HepG2 (cell line): ENCODE results near the gene DIAPH1. TPM values are rescaled to one million over a fixed set of nuclear protein-coding genes. Genes with fewer than 3 reads are reported as not detected.

ENCODE experiments used
- ATAC-seq: fragments of 200-7000 bp; cut with Tn5 transposase; 3 replicates; pipeline ENCODE4 v1.9.1; 2020; ENCODE audit warnings: mild to moderate bottlenecking, moderate library complexity
- BruUV-seq: library from RNA; stranded (reverse); fragments of 400-500 nt; replicated peaks from 2 replicates; lab custom pipeline; 2021; lab: Mats Ljungman, UMichigan
- CTCF ChIA-PET: fragments of 300-600 bp; formaldehyde crosslinking; extraction: SDS; loops from one replicate; lab custom pipeline; 2021; ENCODE audit warnings: low total read pairs, inconsistent platforms, low intra/inter-chr PET ratio; lab: Yijun Ruan, JAX
- POLR2A ChIA-PET: fragments of 350-600 bp; sonication (Branson Sonifier 250); formaldehyde crosslinking; loops from one replicate; lab custom pipeline; 2020; ENCODE audit warnings: antibody characterized with exemption, inconsistent platforms; lab: Yijun Ruan, JAX
- DNase-seq: peaks from one replicate; pipeline ENCODE4 v3.0.0-alpha.2; 2015; ENCODE audit warnings: low spot score
- FAIRE-seq: peaks from 3 replicates; lab custom pipeline; 2011; peaks lifted over from hg19 to GRCh38; lab: Jason Lieb, UNC
- H2AFZ ChIP-seq: one replicate; pipeline ENCODE4 v1.6.1; 2011; ENCODE audit warnings: low read length, inconsistent platforms
- H3K27ac ChIP-seq: fragments of 300-600 bp; 3 replicates; pipeline ENCODE4 v1.8.0; 2011; ENCODE audit warnings: mixed run types, mild to moderate bottlenecking, mixed read lengths, low read length, inconsistent platforms; ENCODE audit not compliant: insufficient read depth; ENCODE audit errors: extremely low read length
- H3K27me3 ChIP-seq, 2 experiments: fragments of 200-600 bp in 1 of 2; 2 replicates in 1 of 2; 3 replicates in 1 of 2; pipeline versions ENCODE4 v1.6.0 to v1.8.0; 2011; ENCODE audit warnings: low read length in 2 of 2, mild to moderate bottlenecking in 2 of 2, moderate library complexity in 2 of 2, inconsistent platforms in 1 of 2; ENCODE audit not compliant: insufficient read depth in 2 of 2, control insufficient read depth in 1 of 2
- H3K36me3 ChIP-seq, 2 experiments: fragments of 200-600 bp in 1 of 2; replicated peaks in 1 of 2; 2 replicates in 1 of 2; 3 replicates in 1 of 2; pipeline versions ENCODE4 v1.5.1 to v1.8.0; 2011; ENCODE audit warnings: low read length in 2 of 2, inconsistent platforms in 1 of 2; ENCODE audit not compliant: insufficient read depth in 2 of 2, control insufficient read depth in 1 of 2
- H3K4me1 ChIP-seq: 2 replicates; pipeline ENCODE4 v1.5.1; 2012; ENCODE audit warnings: low read length, inconsistent platforms; ENCODE audit not compliant: insufficient read depth
- H3K4me2 ChIP-seq: 2 replicates; pipeline ENCODE4 v1.6.0; 2011; ENCODE audit warnings: low read depth, low read length, inconsistent platforms
- H3K4me3 ChIP-seq, 3 experiments: fragments of 200-600 bp in 1 of 3; sonication (generic), shearing (Covaris generic) in 1 of 3; replicated peaks in 1 of 3; 2 replicates each; pipeline ENCODE4 v1.5.1; 2011 to 2016; ENCODE audit warnings: low read length in 3 of 3, inconsistent platforms in 2 of 3, low read depth in 2 of 3, mild to moderate bottlenecking in 2 of 3, control low read depth in 1 of 3, mixed read lengths in 1 of 3; ENCODE audit not compliant: insufficient read depth in 1 of 3
- H3K79me2 ChIP-seq: one replicate; pipeline ENCODE4 v1.6.1; 2011; ENCODE audit warnings: low read length, inconsistent platforms; ENCODE audit not compliant: insufficient read depth
- H3K9ac ChIP-seq: 2 replicates; pipeline ENCODE4 v1.6.0; 2011; ENCODE audit warnings: mild to moderate bottlenecking, low read depth, low read length, inconsistent platforms; ENCODE audit not compliant: insufficient read depth
- H3K9me3 ChIP-seq: 2 replicates; pipeline ENCODE4 v1.5.1; 2012; ENCODE audit warnings: mild to moderate bottlenecking, low read length
- H4K20me1 ChIP-seq: 2 replicates; pipeline ENCODE4 v1.6.0; 2011; ENCODE audit warnings: inconsistent platforms, mild to moderate bottlenecking, low read length, moderate library complexity; ENCODE audit not compliant: insufficient read depth
- DPF2 ChIP-seq: sonication (generic); formaldehyde crosslinking; IDR thresholded peaks from 2 replicates; pipeline ENCODE4 v1.4.0; 2020; ENCODE audit warnings: mild to moderate bottlenecking, low read depth, missing genetic modification reagents, borderline replicate concordance
- HOXA3 ChIP-seq: sonication (generic); formaldehyde crosslinking; IDR thresholded peaks from 2 replicates; pipeline ENCODE4 v1.5.0; 2020; ENCODE audit warnings: missing genetic modification reagents
- IKZF1 ChIP-seq: fragments of 450-650 bp; IDR thresholded peaks from 2 replicates; pipeline ENCODE4 v1.7.1; 2016
- JUN ChIP-seq: sonication (generic); formaldehyde crosslinking; IDR thresholded peaks from 2 replicates; pipeline ENCODE4 v1.4.0; 2020; ENCODE audit warnings: mild to moderate bottlenecking, missing genetic modification reagents
- MEF2D ChIP-seq: sonication (generic); formaldehyde crosslinking; IDR thresholded peaks from 2 replicates; pipeline ENCODE4 v1.5.1; 2020; ENCODE audit warnings: mild to moderate bottlenecking, missing genetic modification reagents
- ZBTB8A ChIP-seq: sonication (generic); formaldehyde crosslinking; IDR thresholded peaks from 2 replicates; pipeline ENCODE4 v1.4.0; 2020; ENCODE audit warnings: mild to moderate bottlenecking, low read depth, missing genetic modification reagents, borderline replicate concordance
- ZKSCAN8 ChIP-seq: IDR thresholded peaks from 2 replicates; pipeline ENCODE4 v1.6.1; 2016; ENCODE audit warnings: borderline replicate concordance, missing genetic modification reagents, missing compliant biosample characterization
- ZNF333 ChIP-seq: sonication (generic); formaldehyde crosslinking; IDR thresholded peaks from 2 replicates; pipeline ENCODE4 v1.4.0; 2020; ENCODE audit warnings: mild to moderate bottlenecking, missing genetic modification reagents, borderline replicate concordance
- WGBS: methylation state at CpG from one replicate; pipeline ENCODE4 v1.1.6; 2017; ENCODE audit warnings: low lambda C conversion rate; 5-methylcytosine and 5-hydroxymethylcytosine counted together
- in situ Hi-C: cut with HindIII; loops from 2 replicates; pipeline ENCODE4 v1.10.0; 2017; ENCODE audit warnings: low pct_unique_long_range_greater_than_20kb; ENCODE audit not compliant: extremely low pct_ligation_motif_present
- intact Hi-C: fragments of 100-400 bp; cut with micrococcal nuclease; formaldehyde crosslinking; loops from one replicate; pipeline ENCODE4 v1.10.0; 2022; ENCODE audit not compliant: unreplicated experiment
- polyA plus RNA-seq, 8 experiments: library from polyadenylated mRNA; depleted of rRNA in 3 of 8; stranded (reverse) in 7 of 8; unstranded in 1 of 8; fragments of >200 nt; fragmentation: Illumina TruSeq in 4 of 8; extraction: Trizol in 4 of 8; gene quantifications; 2 replicates each; pipeline versions ENCODE4 v1.2.1 to v1.2.3, GENCODE V29; 2011 to 2016; ENCODE audit warnings: low read depth in 4 of 8, missing spikeins in 1 of 8, mixed read lengths in 1 of 8; ENCODE audit not compliant: insufficient read depth in 1 of 8
- total RNA-seq, 5 experiments: library from RNA; depleted of rRNA; stranded (reverse); fragments of >200 nt; fragmentation: Illumina TruSeq; extraction: Trizol; gene quantifications; 2 replicates each; pipeline ENCODE4 v1.2.3, GENCODE V29; 2016; ENCODE audit warnings: low read depth in 1 of 5
- TF ChIP-seq, protein P1 (sequence below): sonication (generic); formaldehyde crosslinking; IDR thresholded peaks from 2 replicates; pipeline ENCODE4 v1.4.0; 2020; ENCODE audit warnings: mild to moderate bottlenecking, missing genetic modification reagents

The DIAPH1 gene
- total and polyA plus RNA-seq, 2 of the 13 experiments (the other 11 are each of a cell fraction or from before 2014, with no cell fraction given): 25.1 to 33.9 TPM

DNA sequence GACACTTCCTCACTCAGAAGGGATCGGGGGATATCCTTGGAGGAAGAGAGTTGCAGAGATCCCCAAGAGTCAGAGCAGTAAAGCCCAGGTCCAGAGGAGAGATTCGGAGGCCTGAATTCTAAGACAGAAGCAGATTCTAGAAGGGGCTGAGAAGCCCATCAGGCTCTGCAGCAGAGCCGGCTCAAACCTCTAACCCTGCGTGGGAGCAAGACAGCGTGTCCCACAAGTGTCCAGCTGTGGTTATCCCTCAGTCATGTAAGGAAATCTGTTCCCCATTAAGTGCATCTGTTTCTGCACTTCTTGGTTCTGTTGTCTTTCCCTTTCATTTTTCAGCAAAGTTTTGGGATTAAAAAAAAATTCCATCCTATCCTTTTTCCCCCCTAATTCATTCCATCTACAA lies 4.8 kb upstream of the DIAPH1 start:
- in situ Hi-C loops (no loop called here), intact Hi-C loops (no loop called here)
- no peak overlapping the region for H3K4me3 ChIP-seq
- no peak for ATAC-seq
- CTCF ChIA-PET: no interaction called here
- H3K36me3 ChIP-seq: peaks cover 27 to 55% of the 10 kb centered on the region in 2 experiments
- DNase-seq: no peak
- TF ChIP-seq ZKSCAN8 (no peak), JUN (CRISPR knock-in tag) (no peak), DPF2 (CRISPR knock-in tag) (no peak), ZBTB8A (CRISPR knock-in tag) (no peak), ZNF333 (CRISPR knock-in tag) (no peak), MEF2D (no peak), IKZF1 (no peak), HOXA3 (CRISPR knock-in tag) (no peak)
- TF ChIP-seq, protein P1, sequence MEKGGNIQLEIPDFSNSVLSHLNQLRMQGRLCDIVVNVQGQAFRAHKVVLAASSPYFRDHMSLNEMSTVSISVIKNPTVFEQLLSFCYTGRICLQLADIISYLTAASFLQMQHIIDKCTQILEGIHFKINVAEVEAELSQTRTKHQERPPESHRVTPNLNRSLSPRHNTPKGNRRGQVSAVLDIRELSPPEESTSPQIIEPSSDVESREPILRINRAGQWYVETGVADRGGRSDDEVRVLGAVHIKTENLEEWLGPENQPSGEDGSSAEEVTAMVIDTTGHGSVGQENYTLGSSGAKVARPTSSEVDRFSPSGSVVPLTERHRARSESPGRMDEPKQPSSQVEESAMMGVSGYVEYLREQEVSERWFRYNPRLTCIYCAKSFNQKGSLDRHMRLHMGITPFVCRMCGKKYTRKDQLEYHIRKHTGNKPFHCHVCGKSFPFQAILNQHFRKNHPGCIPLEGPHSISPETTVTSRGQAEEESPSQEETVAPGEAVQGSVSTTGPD (CRISPR knock-in tag): no peak
- H3K4me1 ChIP-seq: peaks cover 12% of the 10 kb centered on the region
- H2AFZ ChIP-seq: no peak overlapping the region
- POLR2A ChIA-PET: no interaction called here
- no peaks in the 10 kb centered on the region for H4K20me1 ChIP-seq
- 96% methylated on average over 5 of the region's 5 CpGs for WGBS
- H3K9me3 ChIP-seq: no peaks in the 10 kb centered on the region
- H3K79me2 ChIP-seq: no peaks in the 10 kb centered on the region
- no peaks in the 10 kb centered on the region for H3K27me3 ChIP-seq
- no TSS peak for BruUV-seq
- no peak overlapping the region for H3K27ac ChIP-seq
- H3K9ac ChIP-seq: no peak overlapping the region
- no peak for FAIRE-seq
- no peak overlapping the region for H3K4me2 ChIP-seq
